ENCODE measurements around the gene MTA3. TPM values are rescaled to one million over a fixed set of nuclear protein-coding genes. Genes with fewer than 3 reads are reported as not detected.

MTA3 gene
- total and polyA plus RNA-seq, 10 donors, result 11.6 to 42.9 (median 28.5) TPM

DNA sequence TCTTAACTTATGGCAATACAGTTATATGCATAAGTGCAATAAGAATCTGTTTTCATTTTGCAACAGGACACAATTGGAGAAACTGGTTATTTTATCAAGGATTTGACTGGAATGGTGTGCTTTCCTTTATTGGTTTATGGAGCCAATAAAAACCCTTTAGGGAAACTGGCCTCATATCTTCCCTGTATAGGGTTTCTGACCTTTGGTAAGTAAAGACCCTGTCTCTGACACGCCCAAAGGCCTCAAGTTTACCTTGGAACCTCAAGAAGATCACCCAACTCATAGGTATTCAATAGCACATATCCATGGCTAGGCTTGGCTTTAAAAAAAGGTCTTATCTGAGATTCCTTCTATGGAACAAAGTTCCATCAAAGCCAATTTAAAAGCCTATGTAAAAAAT, 212.7 kb downstream of the MTA3 start:
- Histone ChIP-seq H3K4me3 (no peak overlapping the region), H3K9me3 (peaks cover 0 to 39% (median 10%) of the 10 kb centered on the region in 8 donors), H3K36me3 (peaks cover 0 to 15% (median 0%) of the 10 kb centered on the region in 6 donors), H3K4me1 (peaks cover 0 to 4% (median 0%) of the 10 kb centered on the region in 6 donors), H3K27ac (no peak overlapping the region), H3K27me3 (replicated peaks in 1 of 7) (no peaks in the 10 kb centered on the region)
- 76 to 100% (median 92%) methylated on average over 1 of the region's 1 CpG for WGBS, 5 donors
- DNase-seq, result no peak
- no peak for TF ChIP-seq POLR2A (IDR thresholded peaks at IDR 0.05)
- TF ChIP-seq POLR2AphosphoS5 (IDR thresholded peaks at IDR 0.05), result no peak
- TF ChIP-seq, protein P1, sequence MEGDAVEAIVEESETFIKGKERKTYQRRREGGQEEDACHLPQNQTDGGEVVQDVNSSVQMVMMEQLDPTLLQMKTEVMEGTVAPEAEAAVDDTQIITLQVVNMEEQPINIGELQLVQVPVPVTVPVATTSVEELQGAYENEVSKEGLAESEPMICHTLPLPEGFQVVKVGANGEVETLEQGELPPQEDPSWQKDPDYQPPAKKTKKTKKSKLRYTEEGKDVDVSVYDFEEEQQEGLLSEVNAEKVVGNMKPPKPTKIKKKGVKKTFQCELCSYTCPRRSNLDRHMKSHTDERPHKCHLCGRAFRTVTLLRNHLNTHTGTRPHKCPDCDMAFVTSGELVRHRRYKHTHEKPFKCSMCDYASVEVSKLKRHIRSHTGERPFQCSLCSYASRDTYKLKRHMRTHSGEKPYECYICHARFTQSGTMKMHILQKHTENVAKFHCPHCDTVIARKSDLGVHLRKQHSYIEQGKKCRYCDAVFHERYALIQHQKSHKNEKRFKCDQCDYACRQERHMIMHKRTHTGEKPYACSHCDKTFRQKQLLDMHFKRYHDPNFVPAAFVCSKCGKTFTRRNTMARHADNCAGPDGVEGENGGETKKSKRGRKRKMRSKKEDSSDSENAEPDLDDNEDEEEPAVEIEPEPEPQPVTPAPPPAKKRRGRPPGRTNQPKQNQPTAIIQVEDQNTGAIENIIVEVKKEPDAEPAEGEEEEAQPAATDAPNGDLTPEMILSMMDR (IDR thresholded peaks at IDR 0.05 in 8 of 11, conservative IDR thresholded peaks at IDR 0.05 in 3 of 11), result no peak
- intact Hi-C loops (cut with DNase I; ENCODE audit: low total_unique reads), result no loop called here

DNA sequence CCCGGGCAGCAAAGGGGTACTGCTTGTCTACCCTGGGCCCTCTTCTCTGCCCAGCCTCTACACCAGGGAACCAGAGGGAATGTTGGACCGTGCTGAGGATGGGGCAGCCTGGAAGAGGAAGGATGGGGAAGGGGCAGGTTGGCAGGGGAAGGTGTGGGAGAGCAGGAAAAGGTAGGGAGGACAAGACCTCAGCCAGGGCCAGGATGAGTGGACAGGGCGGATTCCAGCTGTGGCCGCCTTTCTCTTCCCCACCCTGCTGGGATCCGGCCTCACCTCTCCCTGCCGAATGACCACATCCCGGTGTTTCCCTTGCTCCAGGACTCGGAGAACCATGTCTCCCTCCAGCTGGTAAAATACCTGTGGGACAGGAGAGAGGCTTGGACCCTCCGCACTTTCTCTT, 215.1 kb downstream of the MTA3 start:
- 81 to 95% (median 90%) methylated on average over 8 to 9 of the region's 9 CpGs for WGBS, 5 donors
- TF ChIP-seq, protein P1 (IDR thresholded peaks at IDR 0.05 in 8 of 11, conservative IDR thresholded peaks at IDR 0.05 in 3 of 11), result no peak
- TF ChIP-seq POLR2A (IDR thresholded peaks at IDR 0.05), result no peak
- no peak for TF ChIP-seq POLR2AphosphoS5 (IDR thresholded peaks at IDR 0.05)
- intact Hi-C loops (cut with DNase I; ENCODE audit: low total_unique reads), result no loop called here

GRCh38 chr2:42784204-42784880, 215.9 kb downstream of the MTA3 start:
- peaks cover 0 to 18% (median 0%) of the 10 kb centered on the region in 6 donors for H3K36me3 ChIP-seq
- TF ChIP-seq POLR2A (IDR thresholded peaks at IDR 0.05), result no peak
- TF ChIP-seq, protein P1 (IDR thresholded peaks at IDR 0.05 in 8 of 11, conservative IDR thresholded peaks at IDR 0.05 in 3 of 11), result no peak
- TF ChIP-seq POLR2AphosphoS5 (IDR thresholded peaks at IDR 0.05), result no peak
- H3K4me3 ChIP-seq, result no peak overlapping the region
- H3K9me3 ChIP-seq, result peaks cover 0 to 22% (median 6%) of the 10 kb centered on the region in 8 donors
- 75 to 89% (median 84%) methylated on average over 6 to 7 of the region's 7 CpGs for WGBS, 5 donors
- DNase-seq, result no peak
- no peak overlapping the region for H3K27ac ChIP-seq
- H3K27me3 ChIP-seq (replicated peaks in 1 of 7), result no peaks in the 10 kb centered on the region
- no peaks in the 10 kb centered on the region for H3K4me1 ChIP-seq
- intact Hi-C loops (cut with DNase I; ENCODE audit: low total_unique reads), result no loop called here

More for the DNA sequence above, 215.1 kb downstream of the MTA3 start:
- no peak overlapping the region for H3K4me3 ChIP-seq
- H3K4me1 ChIP-seq, result no peaks in the 10 kb centered on the region
- H3K9me3 ChIP-seq, result peaks cover 0 to 30% (median 6%) of the 10 kb centered on the region in 8 donors
- no peak overlapping the region for H3K27ac ChIP-seq
- no peaks in the 10 kb centered on the region for H3K27me3 ChIP-seq (replicated peaks in 1 of 7)
- DNase-seq, result no peak
- H3K36me3 ChIP-seq, result peaks cover 0 to 18% (median 0%) of the 10 kb centered on the region in 6 donors

DNA sequence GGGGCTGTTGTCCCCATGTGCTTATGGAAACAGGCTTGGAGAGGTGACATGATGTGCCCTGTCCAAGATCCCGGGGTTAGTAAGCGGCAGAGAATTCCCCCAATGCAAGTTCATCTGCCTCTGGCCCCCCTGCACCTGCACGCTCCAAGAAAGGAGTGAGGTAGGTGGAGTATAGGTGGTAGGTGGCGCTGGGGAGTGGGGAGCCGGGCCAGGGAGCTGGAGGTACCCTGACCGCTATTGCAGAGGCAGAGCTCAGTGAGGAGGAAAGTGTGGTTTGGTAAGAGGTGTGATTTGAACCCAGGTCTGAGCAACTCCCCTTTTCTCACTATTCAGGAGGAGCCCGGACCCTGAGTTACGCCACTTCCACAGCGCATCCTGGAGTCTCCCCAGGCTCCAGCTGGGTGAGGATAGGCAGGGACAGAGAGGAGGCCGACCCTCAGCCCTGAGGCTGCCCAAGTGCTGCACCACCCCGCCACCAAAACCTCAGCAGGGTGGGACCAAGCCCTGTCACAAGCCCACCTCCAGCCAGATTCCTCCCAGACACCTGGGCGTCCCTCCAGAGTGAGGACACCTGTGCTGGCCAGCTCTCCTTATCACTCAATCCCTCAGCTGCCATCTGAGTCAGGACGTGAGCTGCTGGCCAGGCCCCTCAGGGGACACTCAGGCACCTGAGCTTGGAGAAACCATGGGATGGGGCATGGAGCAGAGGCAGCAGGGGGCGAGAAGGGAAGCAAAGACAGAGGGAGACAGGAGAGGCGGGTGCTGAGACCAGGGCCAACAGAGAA, 218.3 kb downstream of the MTA3 start:
- Histone ChIP-seq H3K36me3 (peaks cover 0 to 18% (median 0%) of the 10 kb centered on the region in 6 donors), H3K27me3 (replicated peaks in 1 of 7) (peaks cover 0 to under 1% (median 0%) of the 10 kb centered on the region in 7 donors), H3K4me1 (peaks cover 0 to 6% (median 4%) of the 10 kb centered on the region in 6 donors), H3K27ac (no peak overlapping the region), H3K9me3 (no peaks in the 10 kb centered on the region), H3K4me3 (no peak overlapping the region)
- TF ChIP-seq POLR2A (IDR thresholded peaks at IDR 0.05) (no peak), POLR2AphosphoS5 (IDR thresholded peaks at IDR 0.05) (no peak)
- TF ChIP-seq, protein P1 (IDR thresholded peaks at IDR 0.05 in 8 of 11, conservative IDR thresholded peaks at IDR 0.05 in 3 of 11), result no peak
- no peak for DNase-seq
- intact Hi-C loops (cut with DNase I; ENCODE audit: low total_unique reads), result no loop called here
- WGBS, 5 donors, result 81 to 93% (median 85%) methylated on average over 15 of the region's 15 CpGs
